Mesendoderm (in vitro differentiated cells): ENCODE results near the gene PLA1A.

ENCODE experiments used
- DNase-seq: peaks from one replicate; pipeline ENCODE4 v3.0.0; 2013
- H2AK5ac ChIP-seq: 2 replicates; pipeline ENCODE4 v1.6.1; 2013; ENCODE audit warnings: low read length, inconsistent platforms
- H2BK120ac ChIP-seq: 2 replicates; pipeline ENCODE4 v1.6.1; 2013; ENCODE audit warnings: low read depth, mild to moderate bottlenecking, low read length, moderate library complexity, mixed read lengths
- H2BK15ac ChIP-seq: replicated peaks from 2 replicates; pipeline ENCODE4 v1.6.1; 2013; ENCODE audit warnings: low read depth, mild to moderate bottlenecking, moderate library complexity
- H2BK5ac ChIP-seq: 2 replicates; pipeline ENCODE4 v1.6.1; 2013; ENCODE audit warnings: low read length, inconsistent platforms
- H3K18ac ChIP-seq: 2 replicates; pipeline ENCODE4 v1.6.1; 2013; ENCODE audit warnings: mild to moderate bottlenecking, low read length, mixed read lengths
- H3K23ac ChIP-seq: one replicate; pipeline ENCODE4 v1.6.1; 2013; ENCODE audit warnings: low read length
- H3K27ac ChIP-seq: 2 replicates; pipeline ENCODE4 v1.5.1; 2013; ENCODE audit warnings: low read depth, mild to moderate bottlenecking, inconsistent platforms, low read length, moderate library complexity
- H3K27me3 ChIP-seq: 2 replicates; pipeline ENCODE4 v1.6.1; 2013; ENCODE audit warnings: low read length, control low read depth, mild to moderate bottlenecking, inconsistent platforms; ENCODE audit not compliant: insufficient read depth, poor library complexity
- H3K36me3 ChIP-seq: 2 replicates; pipeline ENCODE4 v1.6.1; 2013; ENCODE audit warnings: low read length, inconsistent platforms; ENCODE audit not compliant: control insufficient read depth, insufficient read depth
- H3K4ac ChIP-seq: one replicate; pipeline ENCODE4 v1.6.1; 2013; ENCODE audit warnings: low read depth, mild to moderate bottlenecking, low read length, moderate library complexity
- H3K4me1 ChIP-seq: 2 replicates; pipeline ENCODE4 v1.6.1; 2013; ENCODE audit warnings: low read depth, low read length, inconsistent platforms; ENCODE audit not compliant: control insufficient read depth
- H3K4me2 ChIP-seq: 2 replicates; pipeline ENCODE4 v1.6.1; 2013; ENCODE audit warnings: low read length
- H3K4me3 ChIP-seq: 2 replicates; pipeline ENCODE4 v1.5.1; 2013; ENCODE audit warnings: mild to moderate bottlenecking, low read length
- H3K56ac ChIP-seq: one replicate; pipeline ENCODE4 v1.6.1; 2013; ENCODE audit warnings: low read length
- H3K79me1 ChIP-seq: 2 replicates; pipeline ENCODE4 v1.6.1; 2013; ENCODE audit warnings: low read length, inconsistent platforms
- H3K79me2 ChIP-seq: 2 replicates; pipeline ENCODE4 v1.6.1; 2013; ENCODE audit warnings: mild to moderate bottlenecking, low read length; ENCODE audit not compliant: control insufficient read depth, insufficient read depth
- H3K9ac ChIP-seq: 2 replicates; pipeline ENCODE4 v1.6.1; 2013; ENCODE audit warnings: low read length, inconsistent platforms
- H4K5ac ChIP-seq: one replicate; pipeline ENCODE4 v1.6.1; 2013; ENCODE audit warnings: low read length
- H4K8ac ChIP-seq: one replicate; pipeline ENCODE4 v1.6.1; 2013; ENCODE audit warnings: low read depth, mild to moderate bottlenecking, control low read depth, low read length, moderate library complexity
- WGBS: extraction: QIAGEN DNeasy Blood & Tissue Kit; methylation state at CpG from one replicate; pipeline ENCODE4 v1.1.7; 2013; ENCODE audit warnings: low lambda C conversion rate, missing lambda C conversion rate; ENCODE audit not compliant: insufficient coverage; ENCODE audit errors: extremely low coverage; 5-methylcytosine and 5-hydroxymethylcytosine counted together

Gene PLA1A

GRCh38 chr3:119613201-119613600 lies 15.5 kb downstream of the PLA1A start:
- H3K27me3 ChIP-seq: no peaks in the 10 kb centered on the region
- H2AK5ac ChIP-seq: no peak overlapping the region
- H3K4ac ChIP-seq: no peak overlapping the region
- H2BK120ac ChIP-seq: no peak overlapping the region
- H3K79me2 ChIP-seq: no peaks in the 10 kb centered on the region
- H3K36me3 ChIP-seq: no peaks in the 10 kb centered on the region
- H4K5ac ChIP-seq: no peak overlapping the region
- no peak overlapping the region for H3K4me3 ChIP-seq
- no peak for DNase-seq
- no peak overlapping the region for H3K27ac ChIP-seq
- no peak overlapping the region for H2BK5ac ChIP-seq
- WGBS: no CpG with 5 or more reads among the region's 1 CpG
- no peak overlapping the region for H3K9ac ChIP-seq
- H3K4me1 ChIP-seq: no peaks in the 10 kb centered on the region
- H3K23ac ChIP-seq: no peak overlapping the region
- no peak overlapping the region for H3K18ac ChIP-seq
- H2BK15ac ChIP-seq: no peak overlapping the region
- no peak overlapping the region for H4K8ac ChIP-seq
- H3K4me2 ChIP-seq: no peak overlapping the region
- no peaks in the 10 kb centered on the region for H3K79me1 ChIP-seq
- no peak overlapping the region for H3K56ac ChIP-seq

GRCh38 chr3:119613872-119614271 lies 16.2 kb downstream of the PLA1A start:
- Histone ChIP-seq H3K23ac (no peak overlapping the region), H3K36me3 (no peaks in the 10 kb centered on the region), H3K9ac (no peak overlapping the region), H3K79me1 (no peaks in the 10 kb centered on the region), H3K4ac (no peak overlapping the region), H2BK5ac (no peak overlapping the region), H3K79me2 (no peaks in the 10 kb centered on the region), H2AK5ac (no peak overlapping the region), H3K27me3 (no peaks in the 10 kb centered on the region), H3K4me3 (no peak overlapping the region), H3K4me1 (no peaks in the 10 kb centered on the region), H2BK15ac (no peak overlapping the region), H3K27ac (no peak overlapping the region), H3K56ac (no peak overlapping the region), H2BK120ac (no peak overlapping the region), H4K5ac (no peak overlapping the region), H3K4me2 (no peak overlapping the region), H4K8ac (no peak overlapping the region), H3K18ac (no peak overlapping the region)
- no CpG with 5 or more reads among the region's 4 CpGs for WGBS
- DNase-seq: no peak

- no peak overlapping the region for H3K4me2 ChIP-seq
- no peaks in the 10 kb centered on the region for H3K4me1 ChIP-seq
- H3K27ac ChIP-seq: no peak overlapping the region
- H3K27me3 ChIP-seq: no peaks in the 10 kb centered on the region
- H3K36me3 ChIP-seq: no peaks in the 10 kb centered on the region
- no peak overlapping the region for H3K56ac ChIP-seq
- H4K5ac ChIP-seq: no peak overlapping the region
- H2BK15ac ChIP-seq: no peak overlapping the region
- H3K79me1 ChIP-seq: no peaks in the 10 kb centered on the region
- H3K4ac ChIP-seq: no peak overlapping the region
- no peaks in the 10 kb centered on the region for H3K79me2 ChIP-seq
- no peak overlapping the region for H3K23ac ChIP-seq
- H3K18ac ChIP-seq: no peak overlapping the region
- no peak overlapping the region for H2AK5ac ChIP-seq
- WGBS: no CpG with 5 or more reads among the region's 4 CpGs
- H2BK120ac ChIP-seq: no peak overlapping the region
- no peak overlapping the region for H2BK5ac ChIP-seq
- no peak overlapping the region for H4K8ac ChIP-seq
- no peak overlapping the region for H3K4me3 ChIP-seq
- H3K9ac ChIP-seq: no peak overlapping the region
- no peak for DNase-seq
Observed at GRCh38 chr3:119616056-119616455, 18.4 kb downstream of the PLA1A start.

GRCh38 chr3:119619094-119619493 lies 21.4 kb downstream of the PLA1A start:
- Histone ChIP-seq H2AK5ac (no peak overlapping the region), H4K5ac (no peak overlapping the region), H2BK5ac (no peak overlapping the region), H4K8ac (no peak overlapping the region), H3K56ac (no peak overlapping the region), H3K36me3 (no peaks in the 10 kb centered on the region), H3K4me2 (no peak overlapping the region), H3K4me3 (no peak overlapping the region), H3K4ac (no peak overlapping the region), H3K79me1 (no peaks in the 10 kb centered on the region), H3K18ac (no peak overlapping the region), H2BK15ac (no peak overlapping the region), H3K9ac (no peak overlapping the region), H3K4me1 (no peaks in the 10 kb centered on the region), H2BK120ac (no peak overlapping the region), H3K27ac (no peak overlapping the region), H3K79me2 (no peaks in the 10 kb centered on the region), H3K27me3 (no peaks in the 10 kb centered on the region), H3K23ac (no peak overlapping the region)
- no CpG with 5 or more reads among the region's 7 CpGs for WGBS
- DNase-seq: no peak

GRCh38 chr3:119620899-119621298 lies 23.2 kb downstream of the PLA1A start:
- DNase-seq: no peak
- H3K79me2 ChIP-seq: no peaks in the 10 kb centered on the region
- no peak overlapping the region for H3K4me3 ChIP-seq
- no peak overlapping the region for H2AK5ac ChIP-seq
- no peak overlapping the region for H2BK5ac ChIP-seq
- no peak overlapping the region for H3K18ac ChIP-seq
- H3K23ac ChIP-seq: no peak overlapping the region
- no peak overlapping the region for H3K4me2 ChIP-seq
- H3K36me3 ChIP-seq: no peaks in the 10 kb centered on the region
- H3K4ac ChIP-seq: no peak overlapping the region
- H3K27me3 ChIP-seq: no peaks in the 10 kb centered on the region
- H4K8ac ChIP-seq: no peak overlapping the region
- no peak overlapping the region for H3K9ac ChIP-seq
- no peak overlapping the region for H4K5ac ChIP-seq
- no peak overlapping the region for H2BK120ac ChIP-seq
- H3K27ac ChIP-seq: no peak overlapping the region
- peaks cover 7% of the 10 kb centered on the region for H3K4me1 ChIP-seq
- H3K56ac ChIP-seq: no peak overlapping the region
- WGBS: no CpG with 5 or more reads among the region's 5 CpGs
- H2BK15ac ChIP-seq: no peak overlapping the region
- no peaks in the 10 kb centered on the region for H3K79me1 ChIP-seq

GRCh38 chr3:119624002-119624720 lies 26.5 kb downstream of the PLA1A start:
- Histone ChIP-seq H3K56ac (no peak overlapping the region), H3K4me2 (no peak overlapping the region), H3K9ac (no peak overlapping the region), H3K27me3 (no peaks in the 10 kb centered on the region), H2BK15ac (no peak overlapping the region), H3K27ac (no peak overlapping the region), H2BK120ac (no peak overlapping the region), H3K4ac (no peak overlapping the region), H4K8ac (no peak overlapping the region), H3K18ac (no peak overlapping the region), H3K4me1 (peaks cover 11% of the 10 kb centered on the region), H4K5ac (no peak overlapping the region), H3K36me3 (no peaks in the 10 kb centered on the region), H3K79me1 (no peaks in the 10 kb centered on the region), H3K79me2 (no peaks in the 10 kb centered on the region), H2BK5ac (no peak overlapping the region), H2AK5ac (no peak overlapping the region), H3K23ac (no peak overlapping the region), H3K4me3 (no peak overlapping the region)
- no CpG with 5 or more reads among the region's 9 CpGs for WGBS
- DNase-seq: no peak
